ENCODE measurements around the gene TDRD7.

The TDRD7 gene

DNA sequence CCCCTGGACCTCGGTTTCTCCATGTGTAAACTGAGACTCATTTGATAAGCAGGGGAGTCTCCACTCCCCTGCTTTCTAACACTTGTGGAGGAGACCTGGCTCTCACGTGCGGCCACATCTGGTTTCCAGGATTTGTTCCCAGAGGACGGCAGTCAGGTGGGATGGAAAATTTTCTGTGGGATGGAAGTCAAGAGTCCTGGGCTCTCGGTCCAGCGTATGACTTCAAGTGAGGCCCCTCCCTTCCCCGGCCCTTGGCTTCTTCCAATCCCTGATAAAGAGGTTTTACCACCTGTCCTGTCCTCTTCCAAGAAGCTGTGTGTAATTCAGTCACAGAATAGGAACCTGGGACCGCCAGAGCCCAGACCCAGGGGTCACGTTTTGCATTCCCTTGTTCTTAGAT, 124.6 kb downstream of the TDRD7 start:
- in situ Hi-C loops (cut with MboI; ENCODE audit: low pct_unique_long_range_greater_than_20kb, low sequenced_read_pairs, unreplicated experiment), result no loop called here
- TF ChIP-seq, protein P1, sequence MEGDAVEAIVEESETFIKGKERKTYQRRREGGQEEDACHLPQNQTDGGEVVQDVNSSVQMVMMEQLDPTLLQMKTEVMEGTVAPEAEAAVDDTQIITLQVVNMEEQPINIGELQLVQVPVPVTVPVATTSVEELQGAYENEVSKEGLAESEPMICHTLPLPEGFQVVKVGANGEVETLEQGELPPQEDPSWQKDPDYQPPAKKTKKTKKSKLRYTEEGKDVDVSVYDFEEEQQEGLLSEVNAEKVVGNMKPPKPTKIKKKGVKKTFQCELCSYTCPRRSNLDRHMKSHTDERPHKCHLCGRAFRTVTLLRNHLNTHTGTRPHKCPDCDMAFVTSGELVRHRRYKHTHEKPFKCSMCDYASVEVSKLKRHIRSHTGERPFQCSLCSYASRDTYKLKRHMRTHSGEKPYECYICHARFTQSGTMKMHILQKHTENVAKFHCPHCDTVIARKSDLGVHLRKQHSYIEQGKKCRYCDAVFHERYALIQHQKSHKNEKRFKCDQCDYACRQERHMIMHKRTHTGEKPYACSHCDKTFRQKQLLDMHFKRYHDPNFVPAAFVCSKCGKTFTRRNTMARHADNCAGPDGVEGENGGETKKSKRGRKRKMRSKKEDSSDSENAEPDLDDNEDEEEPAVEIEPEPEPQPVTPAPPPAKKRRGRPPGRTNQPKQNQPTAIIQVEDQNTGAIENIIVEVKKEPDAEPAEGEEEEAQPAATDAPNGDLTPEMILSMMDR (IDR thresholded peaks at IDR 0.05; ENCODE audit: extremely low read depth, insufficient read depth, missing control alignments), result no peak
- no peak for DNase-seq (ENCODE audit: low spot score)

DNA sequence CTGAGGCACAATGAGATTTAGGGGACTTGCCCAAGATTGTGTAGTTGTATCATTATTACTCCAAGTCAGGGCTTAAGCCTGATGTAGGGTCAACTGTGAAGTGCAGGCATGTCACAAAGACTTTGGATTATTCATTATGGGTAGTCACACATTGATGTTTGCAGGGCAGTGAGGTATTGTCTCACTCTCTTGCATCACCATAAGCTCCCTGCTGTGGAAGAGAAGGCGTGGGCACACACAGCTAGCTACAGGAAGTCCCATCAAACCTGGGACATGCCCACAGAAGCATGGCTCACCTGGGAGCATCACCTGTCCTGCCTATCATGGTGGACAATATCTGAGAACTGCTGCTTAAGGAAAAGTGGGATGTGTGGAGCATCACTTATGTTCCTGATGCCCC, 131.7 kb downstream of the TDRD7 start:
- in situ Hi-C loops (cut with MboI; ENCODE audit: low pct_unique_long_range_greater_than_20kb, low sequenced_read_pairs, unreplicated experiment), result no loop called here
- TF ChIP-seq, protein P1 (IDR thresholded peaks at IDR 0.05; ENCODE audit: extremely low read depth, insufficient read depth, missing control alignments), result no peak
- DNase-seq (ENCODE audit: low spot score), result no peak

DNA sequence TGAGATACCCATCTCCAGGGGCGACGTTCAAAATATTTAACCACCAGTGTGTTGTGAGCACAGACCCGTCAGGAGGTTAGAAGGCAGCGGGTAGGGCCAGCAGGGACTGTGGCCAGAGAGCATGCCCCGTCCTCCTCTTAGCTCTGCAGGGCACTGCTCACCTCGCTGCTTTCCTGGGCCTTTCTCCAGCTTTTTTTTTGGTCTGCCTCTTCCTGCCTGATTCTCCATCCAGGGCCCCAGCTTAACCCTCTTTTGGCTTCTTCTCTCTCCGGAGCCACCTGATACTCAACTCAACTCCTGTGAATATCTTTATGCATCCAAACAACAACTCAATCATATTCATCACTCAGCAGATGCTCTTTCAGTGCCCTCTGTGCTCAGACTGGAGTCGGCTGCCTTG, 133.6 kb downstream of the TDRD7 start:
- TF ChIP-seq, protein P1 (IDR thresholded peaks at IDR 0.05; ENCODE audit: extremely low read depth, insufficient read depth, missing control alignments), result no peak
- DNase-seq (ENCODE audit: low spot score), result no peak
- in situ Hi-C loops (cut with MboI; ENCODE audit: low pct_unique_long_range_greater_than_20kb, low sequenced_read_pairs, unreplicated experiment), result no loop called here
